Measurements from ENCODE around the gene JAK3.

Gene JAK3

GRCh38 chr19:17843292-17843827, 4.4 kb downstream of the JAK3 start:
- H3K4me2 ChIP-seq (ENCODE audit: low read length): no peak overlapping the region

DNA sequence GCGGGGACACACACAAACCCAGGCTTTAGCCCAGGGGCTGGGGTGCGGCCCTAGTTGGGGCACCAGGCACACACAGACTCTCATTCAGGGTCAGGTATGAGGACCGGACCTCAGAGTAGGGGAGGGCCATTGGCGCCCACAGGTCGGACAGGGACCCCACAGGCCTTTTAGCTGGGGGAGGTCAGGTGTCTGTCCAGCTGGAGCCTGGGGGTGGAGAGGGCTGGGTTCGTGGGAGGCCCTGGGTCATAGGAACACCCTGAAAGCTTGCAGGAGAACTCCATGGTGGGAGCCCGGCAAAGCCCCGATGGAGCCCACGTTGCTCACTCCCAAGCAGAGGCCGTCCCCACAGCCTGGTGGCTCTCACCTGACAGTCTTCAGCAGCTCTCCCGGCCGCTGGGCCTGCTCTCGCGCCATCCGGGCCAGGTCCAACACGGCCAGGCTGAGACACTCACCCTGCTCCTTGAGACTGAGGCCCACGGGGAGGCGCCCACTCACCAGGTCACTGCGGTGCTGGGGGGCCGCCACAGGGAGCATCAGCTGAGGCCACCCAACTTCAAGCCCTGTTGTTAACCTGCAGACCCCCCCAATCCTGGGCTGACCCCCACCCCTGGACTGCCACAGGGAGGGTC, 5.0 kb downstream of the JAK3 start:
- peaks cover 3% of the 10 kb centered on the region for H3K4me1 ChIP-seq (ENCODE audit: low read length)
- H3K27me3 ChIP-seq (ENCODE audit: low read depth, low read length): no peaks in the 10 kb centered on the region
- peaks cover 37% of the 10 kb centered on the region for H3K79me2 ChIP-seq (ENCODE audit: low read length)
- peaks cover 7% of the 10 kb centered on the region; the same call in 1 of the 2 replicates for H4K20me1 ChIP-seq (ENCODE audit: insufficient read depth, low read length)
- no peak overlapping the region for H3K27ac ChIP-seq (ENCODE audit: low read length)
- H3K4me3 ChIP-seq (ENCODE audit: low read length): no peak overlapping the region
- H3K36me3 ChIP-seq (replicated peaks; ENCODE audit: low read depth, low read length): peaks cover 58% of the 10 kb centered on the region
- no peak for TF ChIP-seq CTCF (IDR thresholded peaks at IDR 0.05; ENCODE audit: low read depth, low read length)
- TF ChIP-seq EZH2phosphoT487 (IDR thresholded peaks at IDR 0.05; ENCODE audit: low read depth): no peak
- H3K9me3 ChIP-seq (ENCODE audit: insufficient read depth, low read length): no peaks in the 10 kb centered on the region
- no peak overlapping the region for H2AFZ ChIP-seq (ENCODE audit: low read depth, low read length)
- no peak overlapping the region for H3K9ac ChIP-seq (ENCODE audit: low read length)
- no peak overlapping the region for H3K4me2 ChIP-seq (ENCODE audit: low read length)

More at GRCh38 chr19:17843292-17843827, 4.4 kb downstream of the JAK3 start:
- peaks cover 8% of the 10 kb centered on the region for H3K4me1 ChIP-seq (ENCODE audit: low read length)
- H3K79me2 ChIP-seq (ENCODE audit: low read length): peaks cover 37% of the 10 kb centered on the region
- H3K9me3 ChIP-seq (ENCODE audit: insufficient read depth, low read length): no peaks in the 10 kb centered on the region
- TF ChIP-seq EZH2phosphoT487 (IDR thresholded peaks at IDR 0.05; ENCODE audit: low read depth): no peak
- TF ChIP-seq CTCF (IDR thresholded peaks at IDR 0.05; ENCODE audit: low read depth, low read length): no peak
- H3K36me3 ChIP-seq (replicated peaks; ENCODE audit: low read depth, low read length): peaks cover 52% of the 10 kb centered on the region
- no peak overlapping the region for H3K27ac ChIP-seq (ENCODE audit: low read length)
- no peak overlapping the region for H3K9ac ChIP-seq (ENCODE audit: low read length)
- H3K27me3 ChIP-seq (ENCODE audit: low read depth, low read length): no peaks in the 10 kb centered on the region
- no peak overlapping the region for H3K4me3 ChIP-seq (ENCODE audit: low read length)
- no peak overlapping the region for H2AFZ ChIP-seq (ENCODE audit: low read depth, low read length)
- peaks cover 7% of the 10 kb centered on the region; the same call in 1 of the 2 replicates for H4K20me1 ChIP-seq (ENCODE audit: insufficient read depth, low read length)

GRCh38 chr19:17841810-17842662, 5.7 kb downstream of the JAK3 start:
- no peak overlapping the region for H3K27ac ChIP-seq (ENCODE audit: low read length)
- H3K27me3 ChIP-seq (ENCODE audit: low read depth, low read length): no peaks in the 10 kb centered on the region
- peaks cover 34% of the 10 kb centered on the region for H3K79me2 ChIP-seq (ENCODE audit: low read length)
- no peak overlapping the region for H3K4me3 ChIP-seq (ENCODE audit: low read length)
- H4K20me1 ChIP-seq (ENCODE audit: insufficient read depth, low read length): peaks cover 7% of the 10 kb centered on the region; the same call in 1 of the 2 replicates
- no peak overlapping the region for H2AFZ ChIP-seq (ENCODE audit: low read depth, low read length)
- TF ChIP-seq CTCF (IDR thresholded peaks at IDR 0.05; ENCODE audit: low read depth, low read length) (no peak), EZH2phosphoT487 (IDR thresholded peaks at IDR 0.05; ENCODE audit: low read depth) (no peak)
- H3K36me3 ChIP-seq (replicated peaks; ENCODE audit: low read depth, low read length): peaks cover 59% of the 10 kb centered on the region
- H3K4me2 ChIP-seq (ENCODE audit: low read length): no peak overlapping the region
- no peaks in the 10 kb centered on the region for H3K9me3 ChIP-seq (ENCODE audit: insufficient read depth, low read length)
- peaks cover 2% of the 10 kb centered on the region for H3K4me1 ChIP-seq (ENCODE audit: low read length)
- H3K9ac ChIP-seq (ENCODE audit: low read length): no peak overlapping the region

DNA sequence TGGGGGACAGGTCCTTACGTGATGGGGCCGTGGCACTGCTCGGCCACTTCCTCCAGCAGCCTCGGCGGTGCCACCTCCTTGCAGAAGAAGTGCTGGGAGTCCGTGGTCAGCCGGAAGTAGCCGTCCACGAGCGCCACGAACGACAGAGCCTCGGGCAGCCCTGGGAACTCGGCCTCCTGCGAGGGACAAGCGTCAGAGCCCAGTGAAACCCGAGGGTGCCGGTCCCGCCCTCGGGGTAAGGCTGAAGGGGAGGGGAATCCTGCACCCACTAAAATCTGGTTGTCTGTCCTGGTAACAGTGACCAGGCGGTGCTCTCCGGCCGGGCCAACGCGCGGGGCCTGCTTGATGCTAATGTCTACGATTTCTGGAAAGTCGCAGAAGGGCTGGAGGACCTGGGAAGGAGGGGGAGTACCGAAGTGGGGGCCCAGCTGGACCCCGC, 6.4 kb downstream of the JAK3 start:
- H3K4me1 ChIP-seq (ENCODE audit: low read length): no peaks in the 10 kb centered on the region; the same call in 1 of the 2 replicates
- no peak overlapping the region for H3K4me2 ChIP-seq (ENCODE audit: low read length)
- H3K27me3 ChIP-seq (ENCODE audit: low read depth, low read length): no peaks in the 10 kb centered on the region
- H3K36me3 ChIP-seq (replicated peaks; ENCODE audit: low read depth, low read length): peaks cover 63% of the 10 kb centered on the region
- no peak overlapping the region for H3K4me3 ChIP-seq (ENCODE audit: low read length)
- H3K79me2 ChIP-seq (ENCODE audit: low read length): peaks cover 27% of the 10 kb centered on the region
- TF ChIP-seq CTCF (IDR thresholded peaks at IDR 0.05; ENCODE audit: low read depth, low read length): no peak
- no peak for TF ChIP-seq EZH2phosphoT487 (IDR thresholded peaks at IDR 0.05; ENCODE audit: low read depth)
- no peak overlapping the region for H3K27ac ChIP-seq (ENCODE audit: low read length)
- no peak overlapping the region for H3K9ac ChIP-seq (ENCODE audit: low read length)
- peaks cover 7% of the 10 kb centered on the region; the same call in 1 of the 2 replicates for H4K20me1 ChIP-seq (ENCODE audit: insufficient read depth, low read length)
- no peaks in the 10 kb centered on the region for H3K9me3 ChIP-seq (ENCODE audit: insufficient read depth, low read length)
- H2AFZ ChIP-seq (ENCODE audit: low read depth, low read length): no peak overlapping the region

Measured in OCI-LY3 (cell line).